ENCODE data around the gene OMP.

The OMP gene

DNA sequence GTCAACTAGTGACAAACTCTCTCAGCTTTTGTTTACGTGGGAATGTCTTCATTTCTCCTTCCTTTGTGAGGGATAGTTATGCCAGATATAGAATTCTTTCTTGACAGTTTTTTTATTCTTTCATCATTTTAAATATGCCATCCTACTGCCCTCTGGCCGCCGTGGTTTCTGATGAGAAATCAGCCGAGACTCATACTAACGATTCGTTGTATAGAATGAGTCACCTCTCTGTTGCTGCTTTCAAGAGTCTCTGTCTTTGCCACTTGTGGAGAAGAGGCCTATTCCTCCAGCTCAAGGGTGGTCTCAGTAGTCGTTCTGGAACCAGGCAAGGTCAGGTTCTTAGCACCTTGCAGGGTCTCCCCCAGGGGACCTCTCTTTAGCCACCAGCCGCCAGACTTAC, 33.4 kb downstream of the OMP start:
- no peak overlapping the region for H3K9ac ChIP-seq (ENCODE audit: low read length)
- H2AFZ ChIP-seq (ENCODE audit: low read length) = no peak overlapping the region
- no peak overlapping the region for H3K4me2 ChIP-seq (ENCODE audit: low read depth, low read length)
- no peaks in the 10 kb centered on the region for H3K79me2 ChIP-seq (ENCODE audit: low read length)
- H3K4me1 ChIP-seq (ENCODE audit: low read length) = no peaks in the 10 kb centered on the region
- no peaks in the 10 kb centered on the region for H3K36me3 ChIP-seq (replicated peaks; ENCODE audit: insufficient read depth, low read length)
- no peak overlapping the region for H3K4me3 ChIP-seq (ENCODE audit: low read length)
- H4K20me1 ChIP-seq (ENCODE audit: insufficient read depth, low read length) = no peaks in the 10 kb centered on the region; the same call in 1 of the 2 replicates
- no peak for DNase-seq
- H3K27ac ChIP-seq (ENCODE audit: low read length) = no peak overlapping the region
- no peak for TF ChIP-seq EZH2 (optimal IDR thresholded peaks at IDR 0.05; ENCODE audit: low read depth, low read length)
- TF ChIP-seq CTCF (IDR thresholded peaks at IDR 0.05; ENCODE audit: low read length) = no peak
- TF ChIP-seq EZH2phosphoT487 (IDR thresholded peaks at IDR 0.05; ENCODE audit: low read length) = no peak
- no peaks in the 10 kb centered on the region for H3K27me3 ChIP-seq (replicated peaks; ENCODE audit: insufficient read depth, low read length)
- H3F3A ChIP-seq (ENCODE audit: insufficient read depth, low read length) = no peaks in the 10 kb centered on the region
- H3K9me2 ChIP-seq (replicated peaks; ENCODE audit: insufficient read depth, low read length) = no peaks in the 10 kb centered on the region
- no peaks in the 10 kb centered on the region for H3K9me3 ChIP-seq (replicated peaks; ENCODE audit: insufficient read depth, low read length)

DNA sequence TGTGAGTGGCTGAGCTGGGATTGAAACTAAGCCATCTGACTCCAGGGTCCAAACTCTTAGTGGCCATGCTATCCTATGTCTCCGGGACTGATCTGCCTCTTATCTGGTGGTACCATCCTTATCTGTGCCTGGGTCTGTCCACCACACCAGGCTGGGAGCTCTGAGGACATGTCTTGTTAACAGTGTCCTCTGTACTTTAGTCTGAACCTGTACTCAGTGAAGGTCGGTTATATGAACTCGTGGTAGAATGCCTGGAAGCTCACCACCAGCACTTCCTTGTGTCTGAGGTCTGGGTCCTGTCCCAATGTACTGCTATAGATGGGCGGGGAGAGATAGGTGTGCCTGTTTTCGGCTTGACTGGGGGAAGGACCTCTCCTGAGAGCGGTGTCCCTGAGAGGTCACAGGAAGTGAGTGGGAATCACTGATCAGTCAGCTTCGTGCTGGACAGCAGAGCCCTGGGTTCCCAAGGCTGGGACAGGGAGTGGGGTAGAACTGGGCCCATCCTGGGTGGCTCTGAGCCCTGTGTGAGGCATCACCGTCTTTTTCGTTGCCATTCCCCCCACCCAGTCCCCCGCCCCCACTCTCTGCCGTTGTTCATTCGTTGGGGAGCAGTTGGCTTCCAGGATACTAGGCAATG, 34.3 kb downstream of the OMP start:
- H3K4me3 ChIP-seq (ENCODE audit: low read length) = no peak overlapping the region
- TF ChIP-seq EZH2phosphoT487 (IDR thresholded peaks at IDR 0.05; ENCODE audit: low read length) = no peak
- TF ChIP-seq EZH2 (optimal IDR thresholded peaks at IDR 0.05; ENCODE audit: low read depth, low read length) = no peak
- TF ChIP-seq CTCF (IDR thresholded peaks at IDR 0.05; ENCODE audit: low read length) = no peak
- H3K4me2 ChIP-seq (ENCODE audit: low read depth, low read length) = no peak overlapping the region

GRCh38 chr11:77137421-77137820, 34.8 kb downstream of the OMP start:
- no peak overlapping the region for H3K9ac ChIP-seq (ENCODE audit: low read length)
- no peaks in the 10 kb centered on the region for H3K9me2 ChIP-seq (replicated peaks; ENCODE audit: insufficient read depth, low read length)
- no peaks in the 10 kb centered on the region for H3F3A ChIP-seq (ENCODE audit: insufficient read depth, low read length)
- H2AFZ ChIP-seq (ENCODE audit: low read length) = no peak overlapping the region
- no peak overlapping the region for H3K4me2 ChIP-seq (ENCODE audit: low read depth, low read length)
- no peak for DNase-seq
- H4K20me1 ChIP-seq (ENCODE audit: insufficient read depth, low read length) = no peaks in the 10 kb centered on the region; the same call in 1 of the 2 replicates
- no peaks in the 10 kb centered on the region for H3K36me3 ChIP-seq (replicated peaks; ENCODE audit: insufficient read depth, low read length)
- no peak overlapping the region for H3K4me3 ChIP-seq (ENCODE audit: low read length)
- no peaks in the 10 kb centered on the region for H3K27me3 ChIP-seq (replicated peaks; ENCODE audit: insufficient read depth, low read length)
- H3K4me1 ChIP-seq (ENCODE audit: low read length) = no peaks in the 10 kb centered on the region
- no peak overlapping the region for H3K27ac ChIP-seq (ENCODE audit: low read length)
- H3K9me3 ChIP-seq (replicated peaks; ENCODE audit: insufficient read depth, low read length) = no peaks in the 10 kb centered on the region
- no peaks in the 10 kb centered on the region for H3K79me2 ChIP-seq (ENCODE audit: low read length)
- no peak for TF ChIP-seq EZH2 (optimal IDR thresholded peaks at IDR 0.05; ENCODE audit: low read depth, low read length)
- no peak for TF ChIP-seq EZH2phosphoT487 (IDR thresholded peaks at IDR 0.05; ENCODE audit: low read length)
- no peak for TF ChIP-seq CTCF (IDR thresholded peaks at IDR 0.05; ENCODE audit: low read length)

More for the DNA sequence above, 34.3 kb downstream of the OMP start:
- Histone ChIP-seq H3K9ac (ENCODE audit: low read length) (no peak overlapping the region), H3F3A (ENCODE audit: insufficient read depth, low read length) (no peaks in the 10 kb centered on the region), H3K79me2 (ENCODE audit: low read length) (no peaks in the 10 kb centered on the region), H2AFZ (ENCODE audit: low read length) (no peak overlapping the region), H3K36me3 (replicated peaks; ENCODE audit: insufficient read depth, low read length) (no peaks in the 10 kb centered on the region), H3K9me2 (replicated peaks; ENCODE audit: insufficient read depth, low read length) (no peaks in the 10 kb centered on the region), H3K4me1 (ENCODE audit: low read length) (no peaks in the 10 kb centered on the region), H3K9me3 (replicated peaks; ENCODE audit: insufficient read depth, low read length) (no peaks in the 10 kb centered on the region), H4K20me1 (ENCODE audit: insufficient read depth, low read length) (no peaks in the 10 kb centered on the region; the same call in 1 of the 2 replicates), H3K27ac (ENCODE audit: low read length) (no peak overlapping the region), H3K27me3 (replicated peaks; ENCODE audit: insufficient read depth, low read length) (no peaks in the 10 kb centered on the region)
- no peak for DNase-seq

Data from MM.1S (cell line).